H1 (cell line): Measurements from ENCODE around the gene RFLNA. TPM values are rescaled to one million over a fixed set of nuclear protein-coding genes. Genes with fewer than 3 reads are reported as not detected.

Experiments used
- BCL11A ChIP-seq, 2 experiments: IDR thresholded peaks; one replicate each; pipeline ENCODE4 v1.6.1; 2011; ENCODE audit warnings: low read depth in 2 of 2, low read length in 2 of 2, mild to moderate bottlenecking in 2 of 2
- CEBPB ChIP-seq: IDR thresholded peaks from 2 replicates; pipeline ENCODE4 v1.6.1; 2012; ENCODE audit warnings: low read depth, low read length
- JUND ChIP-seq: IDR thresholded peaks from 2 replicates; pipeline ENCODE4 v1.6.1; 2011; ENCODE audit warnings: mild to moderate bottlenecking, improper control_type of control experiment, low read length
- PHF8 ChIP-seq: fragments of 200-600 bp; sonication (generic); conservative IDR thresholded peaks from 2 replicates; pipeline ENCODE4 v1.7.1; 2012; ENCODE audit warnings: low read depth, mild to moderate bottlenecking, inconsistent platforms, low read length, moderate library complexity
- SP1 ChIP-seq: IDR thresholded peaks from 2 replicates; pipeline ENCODE4 v1.6.1; 2011; ENCODE audit warnings: low read depth, low read length
- SP4 ChIP-seq: IDR thresholded peaks from 2 replicates; pipeline ENCODE4 v1.6.1; 2012; ENCODE audit warnings: low read length, inconsistent platforms
- polyA plus RNA-seq, 7 experiments: library from polyadenylated mRNA; depleted of rRNA in 3 of 7; stranded (reverse) in 5 of 7; unstranded in 2 of 7; fragments of >200 nt in 5 of 7; fragments of 200-250 nt in 2 of 7; gene quantifications; 1 replicate in 5 of 7; 2 replicates in 1 of 7; 4 replicates in 1 of 7; pipeline versions ENCODE4 v1.2.1 to v1.2.3, GENCODE V29; 2011 to 2013; ENCODE audit warnings: missing spikeins in 2 of 7, mixed read lengths in 2 of 7
- total RNA-seq: library from RNA; stranded (reverse); fragmentation: NEBNext Ultra II Directional; extraction: Animal tissue kit (Norgen Biotek cat#: 25700); gene quantifications from 2 replicates; pipeline ENCODE4 v1.2.1, GENCODE V29; 2021

The RFLNA gene
- total and polyA plus RNA-seq, 2 of the 8 experiments (the other 6 are each of a cell fraction or from before 2014, with no cell fraction given), result 6.4 to 6.6 TPM

- TF ChIP-seq PHF8 (no peak), CEBPB (no peak), SP4 (no peak), SP1 (no peak), JUND (no peak), BCL11A (IDR thresholded peaks at IDR 0.05; ENCODE audit: low read depth in 2 of 2, low read length in 2 of 2) (no peak)
Observed at GRCh38 chr12:124306686-124307555, 12.0 kb downstream of the RFLNA start (continued).
